Uterus (tissue), 2 donors: Measurements from ENCODE around the gene LAT.

Source experiments
- POLR2A ChIP-seq, 2 donors: fragments of 450-650 bp; IDR thresholded peaks; one replicate each; pipeline ENCODE4 v1.6.1; 2016; ENCODE audit warnings: antibody characterized with exemption in 2 of 2, mild to moderate bottlenecking in 1 of 2, moderate library complexity in 1 of 2
- TF ChIP-seq, protein P1 (sequence below), 4 experiments: fragments of 200-600 bp in 2 of 4; fragments of 450-650 bp in 2 of 4; sonication (generic) in 2 of 4; IDR thresholded peaks; one replicate each; pipeline ENCODE4 v1.5.1; 2016 to 2019; ENCODE audit warnings: antibody characterized with exemption in 4 of 4, mild to moderate bottlenecking in 2 of 4, moderate library complexity in 1 of 4

DNA sequence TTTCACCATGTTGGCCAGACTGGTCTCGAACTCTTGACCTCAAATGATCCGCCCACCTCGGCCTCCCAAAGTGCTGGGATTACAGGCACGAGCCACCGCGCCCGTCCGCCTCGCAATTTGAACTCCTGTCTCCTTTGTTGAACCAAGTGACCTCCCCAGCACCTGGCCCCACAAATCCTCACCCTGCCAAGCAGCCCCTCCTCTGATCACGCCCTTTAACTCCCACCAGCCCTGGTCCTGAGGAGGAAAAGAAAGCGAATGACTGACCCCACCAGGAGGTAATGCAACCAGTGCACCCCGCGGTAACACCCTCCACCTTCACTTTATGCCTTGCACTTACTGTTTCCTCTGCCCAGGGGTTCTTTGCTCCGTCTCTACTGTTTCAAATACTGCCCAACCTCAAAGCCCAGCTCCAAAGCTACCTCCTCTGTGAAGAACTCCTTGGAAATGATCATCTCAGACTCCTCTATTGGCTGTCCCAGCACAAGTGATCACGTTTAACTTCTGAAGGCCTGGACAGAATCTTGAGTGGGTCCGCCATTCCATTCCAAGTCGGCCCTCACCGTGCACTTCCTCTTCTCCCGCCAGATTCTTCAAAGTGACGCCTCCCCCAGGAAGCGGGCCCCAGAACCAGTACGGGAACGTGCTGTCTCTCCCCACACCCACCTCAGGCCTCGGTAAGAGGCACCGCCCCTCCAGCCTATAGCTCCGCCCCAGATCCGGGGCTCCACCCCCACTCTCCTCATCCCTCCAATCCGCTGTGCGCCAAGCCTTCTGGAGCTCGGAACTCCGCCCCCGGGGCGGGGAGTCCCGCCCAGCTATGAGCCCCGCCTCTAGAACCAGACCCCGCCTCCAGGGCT, 48.7 kb upstream of the LAT start:
- TF ChIP-seq POLR2A (IDR thresholded peaks at IDR 0.05): no peak
- TF ChIP-seq, protein P1, sequence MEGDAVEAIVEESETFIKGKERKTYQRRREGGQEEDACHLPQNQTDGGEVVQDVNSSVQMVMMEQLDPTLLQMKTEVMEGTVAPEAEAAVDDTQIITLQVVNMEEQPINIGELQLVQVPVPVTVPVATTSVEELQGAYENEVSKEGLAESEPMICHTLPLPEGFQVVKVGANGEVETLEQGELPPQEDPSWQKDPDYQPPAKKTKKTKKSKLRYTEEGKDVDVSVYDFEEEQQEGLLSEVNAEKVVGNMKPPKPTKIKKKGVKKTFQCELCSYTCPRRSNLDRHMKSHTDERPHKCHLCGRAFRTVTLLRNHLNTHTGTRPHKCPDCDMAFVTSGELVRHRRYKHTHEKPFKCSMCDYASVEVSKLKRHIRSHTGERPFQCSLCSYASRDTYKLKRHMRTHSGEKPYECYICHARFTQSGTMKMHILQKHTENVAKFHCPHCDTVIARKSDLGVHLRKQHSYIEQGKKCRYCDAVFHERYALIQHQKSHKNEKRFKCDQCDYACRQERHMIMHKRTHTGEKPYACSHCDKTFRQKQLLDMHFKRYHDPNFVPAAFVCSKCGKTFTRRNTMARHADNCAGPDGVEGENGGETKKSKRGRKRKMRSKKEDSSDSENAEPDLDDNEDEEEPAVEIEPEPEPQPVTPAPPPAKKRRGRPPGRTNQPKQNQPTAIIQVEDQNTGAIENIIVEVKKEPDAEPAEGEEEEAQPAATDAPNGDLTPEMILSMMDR (IDR thresholded peaks at IDR 0.05): no peak
